ENCODE data around the gene SMC3.
A peak's percentile ranks its signal among the peaks of the same experiment; 100 is the strongest.
"Not testable (repeated sequence)": the region's sequence is repeated elsewhere in the genome, so short reads cannot be mapped to it uniquely, and the experiment has no call there.

SMC3 gene

DNA sequence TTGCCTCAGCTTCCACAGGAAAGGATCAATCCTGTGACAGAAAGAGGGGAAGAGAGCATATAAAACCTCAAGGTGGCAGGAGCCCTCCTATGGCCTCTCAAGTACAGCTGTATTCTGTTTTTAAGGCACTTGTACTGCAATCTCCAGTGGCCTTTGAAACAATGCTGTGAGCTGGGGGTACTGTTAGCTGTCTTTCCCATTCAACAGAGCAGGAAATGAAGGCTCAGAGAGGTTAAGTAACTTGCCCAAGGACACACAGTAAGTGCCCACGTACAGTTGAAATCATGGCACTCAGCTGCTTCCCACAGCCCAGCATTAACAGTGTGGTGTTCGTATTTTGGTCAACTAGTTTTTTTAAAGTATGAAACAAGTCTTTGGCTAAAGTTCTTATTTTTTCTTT, 35.8 kb upstream of the SMC3 start:
- H3K4me3 Mint-ChIP-seq: no peak overlapping the region
- no peaks in the 10 kb centered on the region for H3K36me3 Mint-ChIP-seq (ENCODE audit: low read depth)
- H3K27ac Mint-ChIP-seq: no peak overlapping the region
- TF ChIP-seq, protein P1, sequence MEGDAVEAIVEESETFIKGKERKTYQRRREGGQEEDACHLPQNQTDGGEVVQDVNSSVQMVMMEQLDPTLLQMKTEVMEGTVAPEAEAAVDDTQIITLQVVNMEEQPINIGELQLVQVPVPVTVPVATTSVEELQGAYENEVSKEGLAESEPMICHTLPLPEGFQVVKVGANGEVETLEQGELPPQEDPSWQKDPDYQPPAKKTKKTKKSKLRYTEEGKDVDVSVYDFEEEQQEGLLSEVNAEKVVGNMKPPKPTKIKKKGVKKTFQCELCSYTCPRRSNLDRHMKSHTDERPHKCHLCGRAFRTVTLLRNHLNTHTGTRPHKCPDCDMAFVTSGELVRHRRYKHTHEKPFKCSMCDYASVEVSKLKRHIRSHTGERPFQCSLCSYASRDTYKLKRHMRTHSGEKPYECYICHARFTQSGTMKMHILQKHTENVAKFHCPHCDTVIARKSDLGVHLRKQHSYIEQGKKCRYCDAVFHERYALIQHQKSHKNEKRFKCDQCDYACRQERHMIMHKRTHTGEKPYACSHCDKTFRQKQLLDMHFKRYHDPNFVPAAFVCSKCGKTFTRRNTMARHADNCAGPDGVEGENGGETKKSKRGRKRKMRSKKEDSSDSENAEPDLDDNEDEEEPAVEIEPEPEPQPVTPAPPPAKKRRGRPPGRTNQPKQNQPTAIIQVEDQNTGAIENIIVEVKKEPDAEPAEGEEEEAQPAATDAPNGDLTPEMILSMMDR (IDR thresholded peaks at IDR 0.05): no peak
- peaks cover 41% of the 10 kb centered on the region for H3K4me1 Mint-ChIP-seq
- H3K27me3 Mint-ChIP-seq (ENCODE audit: low read depth, poor library complexity): peaks cover 18% of the 10 kb centered on the region
- no peak for DNase-seq
- no peaks in the 10 kb centered on the region for H3K9me3 Mint-ChIP-seq

DNA sequence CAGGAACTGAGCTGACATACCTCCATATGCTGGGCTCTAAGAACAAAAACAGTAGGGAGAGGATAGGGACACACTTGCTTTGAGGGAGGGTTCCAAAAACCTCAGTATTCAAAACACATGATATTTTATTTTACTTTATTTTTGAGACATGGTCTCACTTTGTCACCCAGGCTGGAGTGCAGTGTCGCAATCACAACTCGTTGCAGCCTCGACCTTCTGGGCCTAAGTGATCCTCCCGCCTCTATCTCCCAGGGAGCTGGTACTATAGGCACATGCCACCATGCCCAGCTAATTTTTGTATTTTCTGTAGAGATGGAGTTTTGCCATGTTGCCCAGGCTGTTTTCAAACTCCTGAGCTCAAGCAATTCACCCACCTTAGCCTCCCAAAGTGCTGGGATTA, 34.9 kb upstream of the SMC3 start:
- peaks cover 43% of the 10 kb centered on the region for H3K4me1 Mint-ChIP-seq
- not testable (repeated sequence) for H3K27ac Mint-ChIP-seq; H3K9me3 Mint-ChIP-seq; H3K36me3 Mint-ChIP-seq (ENCODE audit: low read depth); DNase-seq; H3K4me3 Mint-ChIP-seq
- peaks cover 14% of the 10 kb centered on the region for H3K27me3 Mint-ChIP-seq (ENCODE audit: low read depth, poor library complexity)

DNA sequence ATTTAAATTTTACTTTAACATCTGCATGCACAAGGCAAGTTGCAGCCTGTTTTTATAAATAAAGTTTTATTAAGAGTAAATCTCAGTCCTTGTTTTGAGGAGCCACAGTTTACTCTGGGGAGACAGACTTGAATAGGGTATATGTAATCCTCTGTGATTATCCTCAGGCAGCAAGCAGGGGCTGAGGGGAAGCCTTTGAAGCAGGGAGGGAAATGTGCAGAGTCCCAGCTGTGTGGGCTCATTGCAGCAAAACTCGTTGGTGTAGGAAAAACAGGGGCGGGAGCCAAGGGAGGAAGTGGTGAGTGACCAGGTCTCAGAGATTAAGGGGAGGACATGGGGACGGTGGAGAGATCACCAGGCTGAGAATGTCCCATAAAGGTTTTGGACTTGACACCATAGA, 34.3 kb upstream of the SMC3 start:
- Mint-ChIP-seq H3K4me1 (peaks cover 43% of the 10 kb centered on the region), H3K4me3 (no peak overlapping the region), H3K36me3 (ENCODE audit: low read depth) (no peaks in the 10 kb centered on the region), H3K27me3 (ENCODE audit: low read depth, poor library complexity) (peaks cover 12% of the 10 kb centered on the region), H3K27ac (no peak overlapping the region), H3K9me3 (no peaks in the 10 kb centered on the region)
- TF ChIP-seq, protein P1 (IDR thresholded peaks at IDR 0.05): no peak
- peak; percentile 19 for DNase-seq

DNA sequence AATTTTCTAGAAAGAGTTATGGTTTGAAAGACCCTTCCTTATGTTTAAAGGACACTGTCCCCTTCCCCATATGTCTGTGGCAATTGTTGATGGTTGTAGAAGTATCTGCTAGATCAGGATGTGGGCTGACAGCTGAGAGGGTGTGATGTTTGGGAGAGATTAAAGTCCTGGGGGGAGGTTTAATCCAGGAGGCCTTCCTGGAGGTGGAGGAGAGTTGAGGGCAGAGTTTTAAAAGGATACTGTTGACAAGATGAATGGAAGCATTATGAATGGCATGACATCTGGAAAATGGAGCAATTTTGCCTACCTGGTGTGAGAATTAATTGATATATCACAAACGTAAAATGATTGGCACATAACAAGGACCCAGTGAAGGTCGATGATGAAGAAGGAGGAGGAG, 32.9 kb upstream of the SMC3 start:
- TF ChIP-seq, protein P1 (IDR thresholded peaks at IDR 0.05): no peak
- peaks cover 7% of the 10 kb centered on the region for H3K27me3 Mint-ChIP-seq (ENCODE audit: low read depth, poor library complexity)
- no peak for DNase-seq
- peaks cover 50% of the 10 kb centered on the region for H3K4me1 Mint-ChIP-seq
- H3K36me3 Mint-ChIP-seq (ENCODE audit: low read depth): no peaks in the 10 kb centered on the region
- H3K27ac Mint-ChIP-seq: no peak overlapping the region
- H3K4me3 Mint-ChIP-seq: no peak overlapping the region
- H3K9me3 Mint-ChIP-seq: no peaks in the 10 kb centered on the region

DNA sequence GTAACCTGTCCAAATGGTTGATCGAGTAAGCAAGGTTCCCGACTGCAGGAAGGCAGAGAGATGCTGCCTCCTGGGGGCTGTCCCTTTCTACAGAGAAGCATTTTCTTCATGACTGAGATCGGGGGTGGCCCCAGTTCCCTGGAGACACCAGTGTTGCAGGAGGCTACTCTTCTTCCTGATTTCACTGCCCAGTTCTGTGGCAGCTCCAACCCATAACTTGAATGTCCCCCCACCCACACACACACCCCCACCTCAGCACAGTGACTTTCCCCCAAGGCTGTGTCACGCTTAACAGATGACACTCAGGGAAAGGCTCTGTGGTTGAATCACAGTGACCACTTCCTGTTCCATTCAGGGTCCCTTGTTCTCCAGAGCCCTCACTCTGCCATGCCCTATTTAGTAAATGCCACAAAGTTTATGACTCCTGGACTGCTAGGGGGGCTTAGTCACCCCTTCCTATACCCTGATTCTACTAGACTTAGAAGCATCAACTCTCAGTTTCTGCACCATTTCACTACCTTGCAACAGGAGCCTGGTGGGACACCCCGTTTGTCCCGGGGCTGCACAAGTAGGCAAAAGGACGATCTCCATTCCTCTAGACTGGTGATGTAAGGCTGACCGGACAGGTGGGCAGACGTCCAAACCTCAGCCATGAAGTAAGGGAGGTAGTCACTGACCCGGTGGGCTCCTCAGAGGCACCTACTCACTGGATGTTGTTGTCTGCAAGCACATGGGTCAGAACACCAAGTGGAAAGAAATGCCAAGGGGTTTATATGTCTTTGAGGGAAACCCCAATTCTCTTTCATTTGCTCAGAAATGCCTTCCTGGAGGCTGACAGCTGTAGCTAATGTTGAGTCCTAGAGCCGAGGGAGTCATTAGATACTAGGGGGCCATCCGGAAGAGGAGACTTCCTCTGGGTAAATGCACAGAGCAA, 31.3 kb upstream of the SMC3 start:
- Mint-ChIP-seq H3K9me3 (no peaks in the 10 kb centered on the region), H3K27ac (no peak overlapping the region), H3K27me3 (ENCODE audit: low read depth, poor library complexity) (peaks cover 7% of the 10 kb centered on the region), H3K36me3 (ENCODE audit: low read depth) (no peaks in the 10 kb centered on the region), H3K4me1 (peaks cover 49% of the 10 kb centered on the region), H3K4me3 (no peak overlapping the region)
- DNase-seq: no peak
- TF ChIP-seq, protein P1 (IDR thresholded peaks at IDR 0.05): no peak

DNA sequence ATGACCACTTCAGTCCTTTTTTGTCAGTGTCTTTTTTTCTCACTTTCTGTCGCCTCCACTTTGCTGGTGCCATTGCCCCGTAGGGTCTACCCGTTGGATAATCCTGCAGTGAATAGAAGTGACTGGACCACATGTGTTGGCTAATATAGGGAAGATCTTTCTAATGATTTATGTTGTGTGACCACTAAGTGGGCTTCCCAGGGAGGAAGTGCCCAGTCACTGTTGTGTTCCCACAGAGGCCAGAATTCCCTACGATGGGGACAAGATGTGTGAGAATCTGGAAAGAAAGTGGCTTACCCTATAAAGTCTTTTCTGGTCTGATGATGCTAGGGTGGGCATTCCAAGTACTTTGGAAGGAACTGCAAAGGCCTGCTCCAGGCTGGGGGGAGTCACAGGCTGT, 28.4 kb upstream of the SMC3 start:
- no peak overlapping the region for H3K27ac Mint-ChIP-seq
- TF ChIP-seq, protein P1 (IDR thresholded peaks at IDR 0.05): no peak
- no peaks in the 10 kb centered on the region for H3K36me3 Mint-ChIP-seq (ENCODE audit: low read depth)
- DNase-seq: no peak
- peaks cover 41% of the 10 kb centered on the region for H3K4me1 Mint-ChIP-seq
- peaks cover 7% of the 10 kb centered on the region for H3K27me3 Mint-ChIP-seq (ENCODE audit: low read depth, poor library complexity)
- H3K4me3 Mint-ChIP-seq: no peak overlapping the region
- H3K9me3 Mint-ChIP-seq: no peaks in the 10 kb centered on the region

All from nephron progenitor cell (in vitro differentiated cells).